GM21515 (cell line): Measurements from ENCODE around the gene TMEM179B.
"Not testable (repeated sequence)": the region's sequence is repeated elsewhere in the genome, so short reads cannot be mapped to it uniquely, and the experiment has no call there.

Experiments
- ATAC-seq: cut with Tn5 transposase; IDR thresholded peaks from one replicate; pipeline ENCODE4 v1.9.1; 2021; ENCODE audit not compliant: unreplicated experiment

The TMEM179B gene

GRCh38 chr11:62788991-62789390 is 1.8 kb downstream of the TMEM179B start:
- ATAC-seq = no peak

DNA sequence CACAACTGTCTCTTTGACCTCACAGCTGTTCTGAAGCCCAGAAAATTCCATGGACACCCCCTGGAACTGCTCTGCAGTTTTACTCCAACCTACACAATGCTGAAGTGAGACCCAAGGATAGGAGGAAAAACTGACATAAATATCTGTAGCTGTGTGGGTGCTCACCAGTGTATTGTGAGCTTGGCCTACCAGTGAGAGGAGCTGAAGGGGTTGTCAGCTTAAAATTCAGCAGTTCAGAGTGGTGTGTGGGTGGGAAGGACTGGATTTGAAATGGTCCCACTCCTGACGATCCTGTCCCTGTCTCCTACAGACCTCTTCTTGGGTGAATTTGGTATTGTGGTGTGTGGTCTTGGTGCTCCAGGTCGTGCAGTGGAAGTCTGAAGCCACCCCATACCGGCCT is 2.4 kb downstream of the TMEM179B start:
- ATAC-seq = no peak

DNA sequence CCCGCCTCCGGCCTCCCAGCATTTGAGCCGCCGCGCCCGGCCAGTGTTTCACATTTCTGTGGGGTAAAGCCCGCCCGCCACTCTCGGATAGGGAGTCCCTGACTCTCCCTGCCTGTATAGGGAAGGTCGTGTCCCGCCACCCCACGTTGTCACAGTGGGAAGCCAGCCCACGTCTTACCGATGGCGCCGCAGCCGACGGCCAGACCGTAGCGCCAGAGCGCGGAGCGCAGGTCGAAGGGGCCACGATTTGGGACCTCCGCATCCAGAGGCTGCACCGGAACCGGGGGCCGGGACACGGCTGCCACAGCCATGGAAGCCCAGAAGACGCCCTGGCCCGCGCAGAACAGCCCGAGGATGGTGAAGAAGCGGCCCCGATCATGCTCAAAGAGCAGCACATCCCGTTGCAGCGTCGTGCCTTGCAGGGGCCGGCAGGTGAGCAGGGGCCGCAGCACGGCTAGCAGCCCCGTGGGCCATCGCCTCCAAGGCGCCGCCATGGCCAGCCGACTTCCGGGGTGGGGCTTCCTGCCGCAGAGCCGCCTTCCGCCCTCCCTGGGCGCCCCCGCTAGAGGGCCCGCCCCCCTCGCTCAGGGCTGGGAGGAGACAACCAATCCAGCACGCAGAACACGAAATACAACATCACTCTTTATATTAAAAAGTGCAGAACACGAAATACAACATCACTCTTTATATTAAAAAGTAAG is 4.4 kb downstream of the TMEM179B start, which contains the start of gene TMEM223:
TMEM223 (minus strand) TSS at position 506 of the 701 bp plus-strand sequence; CDS start at position 494, 12 bp downstream.
- peak; percentile 59 for ATAC-seq

DNA sequence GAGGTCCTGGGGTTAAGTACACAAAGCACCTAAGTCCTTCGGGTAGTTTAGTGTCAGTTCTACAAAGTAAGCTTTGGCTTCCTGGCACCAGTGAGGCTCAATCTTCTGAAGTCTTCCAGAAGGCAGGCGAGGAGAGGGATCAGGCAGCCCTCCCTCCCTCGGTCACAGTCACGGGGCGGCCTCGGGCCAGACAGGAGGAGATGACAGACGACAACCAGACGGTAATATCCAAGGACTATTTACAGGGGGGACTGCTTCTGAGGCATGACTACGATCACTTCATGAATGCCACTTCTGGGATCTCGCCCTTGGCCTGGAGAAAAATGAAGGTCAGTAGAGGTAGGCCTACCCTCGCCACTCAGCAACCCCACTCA is 5.0 kb downstream of the TMEM179B start:
- no peak for ATAC-seq

DNA sequence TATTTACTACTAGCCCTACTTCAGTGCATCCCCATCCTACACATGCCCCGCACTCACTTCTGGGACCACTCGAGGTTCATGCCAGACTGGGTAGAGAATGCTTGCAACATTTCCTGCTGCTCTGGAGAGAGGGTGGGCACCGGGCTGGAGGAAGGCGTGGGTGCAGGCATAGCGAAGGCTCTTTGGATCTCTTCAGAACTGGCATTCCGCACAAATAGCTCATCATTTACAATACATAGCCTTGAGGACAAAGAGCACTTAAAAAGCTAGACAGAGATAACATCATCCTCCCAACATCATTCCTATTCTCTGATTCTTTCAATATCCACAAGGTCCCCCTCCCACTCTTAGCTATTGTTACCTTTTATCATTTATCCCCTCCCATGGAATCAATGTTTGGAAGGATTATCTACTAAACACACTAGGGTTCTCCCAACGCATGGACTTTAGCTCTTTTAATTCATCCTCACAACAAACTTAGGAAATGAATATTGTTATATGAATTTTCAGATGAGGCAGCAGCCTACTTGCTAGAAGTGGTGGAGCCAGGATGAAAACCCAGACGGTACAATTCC is 7.1 kb downstream of the TMEM179B start:
- ATAC-seq = no peak

DNA sequence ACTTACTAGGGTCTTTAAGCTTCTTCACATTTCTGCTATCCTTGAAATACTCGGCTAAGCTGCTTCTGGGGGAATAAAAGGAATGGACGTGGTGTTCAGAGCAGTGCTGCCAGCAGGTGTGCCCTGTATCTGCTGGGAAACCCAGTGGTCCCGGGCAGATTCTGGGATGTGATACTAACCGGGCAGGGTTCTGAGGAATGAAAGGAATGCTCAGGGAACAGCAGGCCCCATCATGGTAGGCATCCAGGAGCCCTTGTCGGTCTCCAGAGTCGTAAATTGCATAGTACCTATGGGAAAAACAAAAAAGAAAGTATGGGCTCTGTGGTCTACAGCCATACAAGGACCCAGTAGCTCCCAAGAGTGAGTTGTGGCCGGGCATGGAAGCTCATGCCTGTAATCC is 9.1 kb downstream of the TMEM179B start:
- ATAC-seq = no peak

GRCh38 chr11:62799486-62799885 is 12.3 kb downstream of the TMEM179B start:
- ATAC-seq = no peak

DNA sequence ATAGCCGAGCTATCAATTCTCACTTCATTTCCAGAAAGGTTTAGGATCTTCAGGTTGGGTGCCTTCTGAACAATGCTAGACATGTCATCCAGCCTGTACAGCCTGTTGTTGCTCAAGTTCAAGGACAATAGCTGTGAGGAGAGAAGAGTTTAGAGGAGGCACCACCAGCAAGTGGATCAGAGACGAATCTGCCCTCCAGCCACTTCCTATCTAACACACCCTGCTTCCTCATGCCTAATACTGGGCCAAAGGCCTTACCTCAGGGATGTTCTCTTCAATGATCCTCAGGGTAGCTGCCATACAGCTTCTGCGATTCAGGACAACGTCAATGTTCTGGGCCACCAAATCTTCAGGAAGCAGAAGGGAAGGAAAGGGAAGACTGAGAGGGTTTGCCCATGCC is 13.9 kb downstream of the TMEM179B start:
- no peak for ATAC-seq

DNA sequence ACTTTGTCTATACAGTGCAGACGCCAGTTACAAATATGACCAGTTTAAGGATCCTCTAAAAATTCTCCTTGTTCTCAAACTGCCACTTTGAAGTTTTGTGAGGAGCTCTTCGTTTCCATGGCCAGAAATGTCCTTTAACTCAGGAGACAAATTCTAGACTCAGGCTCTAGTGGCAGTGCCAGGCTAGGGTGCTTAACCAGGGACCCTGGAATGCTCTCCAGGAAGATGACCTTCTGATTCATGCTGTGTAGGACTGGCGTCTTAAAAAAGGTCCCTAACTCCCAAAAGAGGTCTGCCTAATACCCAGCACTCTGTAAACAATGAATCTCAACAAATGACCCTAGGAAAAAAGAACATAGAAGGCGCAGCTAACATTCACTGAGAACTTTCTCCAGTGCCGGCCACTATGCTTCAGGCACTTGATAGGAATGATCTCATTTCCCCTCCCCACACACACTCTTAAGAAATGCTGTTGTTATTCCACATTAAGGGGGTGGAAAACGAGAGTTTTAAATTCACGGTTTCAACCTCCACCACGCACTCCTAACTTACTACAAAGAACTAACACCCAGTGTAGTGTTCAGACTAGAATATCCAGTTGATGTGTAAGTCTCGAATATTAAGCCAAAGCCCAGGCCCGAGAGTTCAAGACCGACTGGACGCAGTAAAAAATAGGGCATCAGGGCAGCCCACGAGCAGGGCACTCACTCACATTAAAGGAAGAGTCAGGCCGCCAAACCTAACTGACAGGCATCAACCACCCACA is 17.3 kb downstream of the TMEM179B start:
- ATAC-seq = no peak

DNA sequence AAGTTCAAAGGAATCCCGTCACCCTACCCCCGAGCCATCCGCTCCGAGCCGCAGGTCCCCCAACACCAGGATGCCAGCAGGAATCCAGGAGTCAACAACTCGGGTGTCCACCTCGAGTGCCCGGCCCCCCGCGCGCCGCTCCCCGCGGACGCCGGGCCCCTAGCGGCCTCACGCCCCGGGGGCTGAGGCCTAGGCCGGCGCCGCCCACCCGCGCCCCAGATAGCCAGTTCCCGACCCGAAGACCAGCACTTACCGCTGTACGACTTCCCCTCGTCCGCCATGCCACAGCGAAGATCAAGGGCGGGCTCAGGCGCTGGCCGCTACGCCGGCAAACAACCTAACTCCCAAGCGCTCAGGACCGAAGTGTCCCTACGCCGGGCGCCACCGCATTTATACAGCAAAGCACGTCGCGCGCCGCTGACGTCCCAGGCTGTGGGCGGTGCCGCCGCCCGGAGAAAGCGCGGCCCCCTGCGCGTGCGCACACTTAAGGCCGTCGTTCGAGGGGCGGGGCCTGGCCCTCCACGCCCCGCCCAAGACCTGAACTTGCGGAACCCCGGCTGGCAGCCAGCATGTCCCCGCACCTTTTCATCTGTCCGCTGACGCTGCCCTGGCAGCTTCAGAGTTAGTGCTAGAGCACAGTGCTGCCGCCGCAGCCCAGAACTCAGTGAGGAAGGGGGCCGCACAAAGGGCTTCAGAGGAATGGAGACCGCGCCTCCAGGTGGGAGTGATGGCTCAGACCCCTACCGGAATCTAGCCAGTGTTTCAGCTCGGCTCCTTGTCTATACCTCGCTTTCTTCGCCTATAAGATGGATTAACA is 18.1 kb downstream of the TMEM179B start, which contains the start of gene NXF1:
NXF1 (minus strand) TSS at position 365 of the 817 bp plus-strand sequence; CDS start at position 281, 84 bp downstream.
- peak; percentile 73 for ATAC-seq

- ATAC-seq = no peak
Measured at GRCh38 chr11:62805961-62806441, 18.8 kb downstream of the TMEM179B start.

GRCh38 chr11:62806611-62807121 is 19.5 kb downstream of the TMEM179B start:
- no peak for ATAC-seq

GRCh38 chr11:62810748-62811147 is 23.5 kb downstream of the TMEM179B start:
- no peak for ATAC-seq

DNA sequence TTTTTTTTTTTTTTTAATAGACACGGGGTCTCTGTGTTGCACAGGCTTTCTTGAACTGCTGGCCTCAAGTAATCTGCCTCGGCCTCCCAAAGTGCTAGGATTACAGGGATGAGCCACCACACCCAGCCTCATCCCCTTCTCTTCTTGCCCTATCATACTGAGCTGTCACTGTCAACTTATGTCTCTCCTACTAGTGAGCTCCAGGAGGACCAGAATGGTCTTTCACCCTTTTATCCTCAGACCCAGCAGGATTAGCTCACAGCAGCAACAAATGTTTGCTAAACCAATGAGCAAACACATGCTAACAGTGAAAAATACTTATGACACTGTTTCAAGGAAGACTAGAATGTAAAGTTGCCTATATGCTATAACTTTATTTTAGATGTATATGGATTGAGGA is 24.5 kb downstream of the TMEM179B start:
- ATAC-seq = no peak

- no peak for ATAC-seq
Measured at GRCh38 chr11:62816557-62816956, 29.4 kb downstream of the TMEM179B start.

DNA sequence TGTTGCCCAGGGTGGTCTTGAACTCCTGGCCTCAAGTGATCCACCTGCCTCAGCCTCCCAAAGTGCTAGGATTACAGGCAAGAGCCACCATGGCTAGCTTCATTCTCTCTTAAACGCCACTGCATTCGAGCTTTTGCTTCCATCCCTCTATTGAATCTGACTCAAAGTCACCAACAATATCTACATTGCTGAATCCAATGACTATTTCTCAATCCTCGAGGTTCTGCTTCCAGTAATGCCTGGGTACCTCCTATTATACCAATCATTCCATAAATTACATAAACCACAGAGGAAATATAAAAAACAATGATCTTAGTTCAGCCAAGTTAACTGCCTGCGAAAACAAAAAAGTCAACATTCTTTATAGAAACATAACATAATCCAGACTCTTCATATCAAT is 29.9 kb downstream of the TMEM179B start:
- no peak for ATAC-seq

- ATAC-seq = no peak
Measured at GRCh38 chr11:62823677-62824076, 36.5 kb downstream of the TMEM179B start.

- not testable (repeated sequence) for ATAC-seq
Measured at GRCh38 chr11:62828130-62828529, 40.9 kb downstream of the TMEM179B start.

- peak; percentile 10 for ATAC-seq
Measured at GRCh38 chr11:62830904-62831519, 43.8 kb downstream of the TMEM179B start.
